Left colon (tissue), 2 donors: ENCODE results near the gene PRODH2. TPM values are rescaled to one million over a fixed set of nuclear protein-coding genes. Genes with fewer than 3 reads are reported as not detected.
"Not testable (repeated sequence)": the region's sequence is repeated elsewhere in the genome, so short reads cannot be mapped to it uniquely, and the experiment has no call there.

Experiments used
- ATAC-seq: fragments of 200-7000 bp; cut with Tn5 transposase; one replicate; pipeline ENCODE4 v1.9.1; 2020; ENCODE audit warnings: mild to moderate bottlenecking, moderate library complexity
- DNase-seq, 2 donors: peaks; one replicate each; pipeline ENCODE4 v3.0.0-alpha.2; 2020
- intact Hi-C, 2 donors: fragments of 100-400 bp; cut with DNase I in 1 of 2; cut with micrococcal nuclease in 1 of 2; formaldehyde crosslinking; loops; one replicate each; pipeline versions ENCODE4 v1.11.2 to v1.14.0; 2022; cut with DNase I, micrococcal nuclease
- total RNA-seq, 2 donors: library from RNA; stranded (reverse); fragmentation: NEBNext Ultra II Directional; extraction: Animal tissue kit (Norgen Biotek cat#: 25700); gene quantifications; one replicate each; pipeline ENCODE4 v1.2.1, GENCODE V29; 2021
- donor health status: DM: no; HTN: no; CAD: no.
- donor health status: DM: yes; HTN: yes; CAD: no.

Gene PRODH2
- total RNA-seq, 2 donors from 2014 or later, result not detected

- DNase-seq, result no peak
- peak; percentile 7 for ATAC-seq
- intact Hi-C loops, result no loop called here
Observed at GRCh38 chr19:35774274-35775045, 38.2 kb downstream of the PRODH2 start.

- DNase-seq (no peak), ATAC-seq (no peak)
- intact Hi-C loops, result no loop called here
Observed at GRCh38 chr19:35773020-35773806, 39.4 kb downstream of the PRODH2 start.

GRCh38 chr19:35772362-35772761, 40.3 kb downstream of the PRODH2 start:
- ATAC-seq, DNase-seq, intact Hi-C loops: not testable (repeated sequence)

- no peak for DNase-seq
- intact Hi-C loops, result no loop called here
- ATAC-seq, result no peak
Observed at GRCh38 chr19:35768082-35768421, 44.6 kb downstream of the PRODH2 start.

- ATAC-seq (peak; percentile 14), DNase-seq (no peak)
- intact Hi-C loops, result no loop called here
Observed at GRCh38 chr19:35767288-35768081, 45.2 kb downstream of the PRODH2 start.

GRCh38 chr19:35766571-35767104, 46.0 kb downstream of the PRODH2 start:
- DNase-seq, result no peak
- ATAC-seq, result no peak
- intact Hi-C loops, result no loop called here

GRCh38 chr19:35764432-35765315, 48.0 kb downstream of the PRODH2 start:
- intact Hi-C loops, result no loop called here
- ATAC-seq (no peak), DNase-seq (no peak)

GRCh38 chr19:35760711-35761349, 51.8 kb downstream of the PRODH2 start:
- ATAC-seq (no peak), DNase-seq (no peak)
- intact Hi-C loops, result no loop called here

GRCh38 chr19:35759697-35760096, 52.9 kb downstream of the PRODH2 start:
- intact Hi-C loops, result no loop called here

GRCh38 chr19:35757749-35758608, 54.7 kb downstream of the PRODH2 start, which contains the start of gene PROSER3:
Gene PROSER3 (plus strand): TSS chr19:35758176. CDS start chr19:35758216, 40 bp downstream.
- intact Hi-C loops, result no loop called here
- peak; percentile 98 to 99 for DNase-seq
- ATAC-seq, result peak; percentile 92

More at GRCh38 chr19:35759697-35760096, 52.9 kb downstream of the PRODH2 start:
- DNase-seq (no peak), ATAC-seq (no peak)

GRCh38 chr19:35757231-35757748, 55.4 kb downstream of the PRODH2 start:
- DNase-seq, result peak; percentile 69 to 88
- intact Hi-C loops, result no loop called here
- ATAC-seq, result no peak

- intact Hi-C loops, result no loop called here
- peak; percentile 49 to 62 for DNase-seq
- ATAC-seq, result no peak
Observed at GRCh38 chr19:35756377-35757230, 56.0 kb downstream of the PRODH2 start, which contains the start of gene HSPB6. Gene HSPB6 (minus strand): TSS chr19:35757029. CDS start chr19:35757008, 21 bp downstream.

- peak; percentile 48 for ATAC-seq
- peak; percentile 75 to 83 for DNase-seq
- intact Hi-C loops, result no loop called here
Observed at GRCh38 chr19:35755550-35756376, 56.9 kb downstream of the PRODH2 start.

- intact Hi-C loops, result no loop called here
- peak; percentile 4 for ATAC-seq
- DNase-seq, result no peak
Observed at GRCh38 chr19:35755131-35755549, 57.5 kb downstream of the PRODH2 start.
